K562 (cell line): ENCODE data around the gene RASAL3. TPM values are rescaled to one million over a fixed set of nuclear protein-coding genes. Genes with fewer than 3 reads are reported as not detected.

ENCODE experiments used
- HEY1 ChIP-seq: fragments of 250-450 bp; sonication (Bioruptor Pico); IDR thresholded peaks from 2 replicates; pipeline ENCODE4 v1.5.0; 2020; ENCODE audit warnings: mild to moderate bottlenecking, moderate library complexity, borderline replicate concordance
- HMGN3 ChIP-seq: IDR thresholded peaks from 2 replicates; pipeline ENCODE4 v1.6.1; 2011; ENCODE audit warnings: borderline replicate concordance, low read depth, mild to moderate bottlenecking, mixed read lengths, low read length; ENCODE audit not compliant: insufficient read length; ENCODE audit errors: extremely low read depth
- STAT5A ChIP-seq: IDR thresholded peaks from 2 replicates; pipeline ENCODE4 v1.6.1; 2012; ENCODE audit warnings: low read length, inconsistent platforms, borderline replicate concordance
- TAF15 ChIP-seq: fragments of 200-400 bp; formaldehyde crosslinking; IDR thresholded peaks from 2 replicates; pipeline ENCODE4 v1.6.1; 2017; ENCODE audit warnings: mild to moderate bottlenecking, low read depth, low read length, moderate library complexity
- ZNF311 ChIP-seq: fragments of 250-450 bp; sonication (Bioruptor Pico); IDR thresholded peaks from 2 replicates; pipeline ENCODE4 v1.4.0; 2020; ENCODE audit warnings: mild to moderate bottlenecking, moderate library complexity
- ZNF707 ChIP-seq: fragments of 250-450 bp; sonication (Bioruptor Pico); conservative IDR thresholded peaks from 2 replicates; pipeline ENCODE4 v1.8.0; 2022; ENCODE audit warnings: inconsistent platforms, mild to moderate bottlenecking, moderate library complexity
- polyA plus RNA-seq, 8 experiments: library from polyadenylated mRNA; depleted of rRNA in 4 of 8; stranded (reverse) in 5 of 8; unstranded in 3 of 8; fragments of >200 nt; fragmentation: Nextera tagmentation in 2 of 8; fragmentation: Illumina TruSeq in 1 of 8; extraction: Ambion mirVana in 2 of 8; extraction: Trizol in 1 of 8; gene quantifications; 2 replicates each; pipeline versions ENCODE4 v1.2.1 to v1.2.3, GENCODE V29; 2011 to 2014; ENCODE audit warnings: inconsistent platforms in 1 of 8, missing spikeins in 1 of 8
- total RNA-seq, 7 experiments: library from RNA; depleted of rRNA in 6 of 7; stranded (reverse); fragments of >200 nt in 6 of 7; fragmentation: Illumina TruSeq in 2 of 7; extraction: Trizol in 2 of 7; gene quantifications; 2 replicates each; pipeline versions ENCODE4 v1.2.1 to v1.2.3, GENCODE V29; 2011 to 2021; ENCODE audit warnings: low replicate concordance in 1 of 7
- TF ChIP-seq, protein P1 (sequence below): sonication (generic); formaldehyde crosslinking; IDR thresholded peaks from 2 replicates; pipeline ENCODE4 v1.8.0; 2022; ENCODE audit warnings: missing genetic modification reagents, mild to moderate bottlenecking, borderline replicate concordance
- TF ChIP-seq, protein P2 (sequence below), 3 experiments: fragments of 200-800 bp in 1 of 3; sonication (Bioruptor generic) in 1 of 3; sonication (generic) in 1 of 3; formaldehyde crosslinking in 1 of 3; IDR thresholded peaks; 2 replicates each; pipeline versions ENCODE4 v1.6.1 to v1.8.0; 2016 to 2022; ENCODE audit warnings: mild to moderate bottlenecking in 2 of 3, missing compliant biosample characterization in 2 of 3, missing genetic modification characterization in 2 of 3, missing genetic modification reagents in 1 of 3
- TF ChIP-seq, protein P3 (sequence below): fragments of 250-450 bp; sonication (Bioruptor Pico); IDR thresholded peaks from 2 replicates; pipeline ENCODE4 v1.5.0; 2021
- TF ChIP-seq, protein P4 (sequence below): fragments of 450-650 bp; IDR thresholded peaks from 2 replicates; pipeline ENCODE4 v1.6.1; 2016; ENCODE audit warnings: mild to moderate bottlenecking
- TF ChIP-seq, protein P5 (sequence below), 2 experiments: IDR thresholded peaks; 2 replicates each; pipeline ENCODE4 v1.6.1; 2011; ENCODE audit warnings: borderline replicate concordance in 1 of 2, control low read depth in 1 of 2, low read depth in 1 of 2, low read length in 1 of 2, mild to moderate bottlenecking in 1 of 2, mixed read lengths in 1 of 2, moderate library complexity in 1 of 2; ENCODE audit not compliant: insufficient read depth in 1 of 2, insufficient read length in 1 of 2, poor library complexity in 1 of 2, severe bottlenecking in 1 of 2; ENCODE audit errors: extremely low read depth in 1 of 2
- TF ChIP-seq, protein P6 (sequence below): fragments of 450-650 bp; IDR thresholded peaks from 2 replicates; pipeline ENCODE4 v1.6.1; 2018; ENCODE audit not compliant: partially characterized antibody
- TF ChIP-seq, protein P7 (sequence below): sonication (generic); formaldehyde crosslinking; IDR thresholded peaks from 2 replicates; pipeline ENCODE4 v1.9.0; 2022; ENCODE audit warnings: mild to moderate bottlenecking, missing genetic modification reagents

The RASAL3 gene
- total and polyA plus RNA-seq, 9 of the 15 experiments (the other 6 are each of a cell fraction or from before 2014, with no cell fraction given) = 0.07 to 0.44 TPM; not detected in 7

DNA sequence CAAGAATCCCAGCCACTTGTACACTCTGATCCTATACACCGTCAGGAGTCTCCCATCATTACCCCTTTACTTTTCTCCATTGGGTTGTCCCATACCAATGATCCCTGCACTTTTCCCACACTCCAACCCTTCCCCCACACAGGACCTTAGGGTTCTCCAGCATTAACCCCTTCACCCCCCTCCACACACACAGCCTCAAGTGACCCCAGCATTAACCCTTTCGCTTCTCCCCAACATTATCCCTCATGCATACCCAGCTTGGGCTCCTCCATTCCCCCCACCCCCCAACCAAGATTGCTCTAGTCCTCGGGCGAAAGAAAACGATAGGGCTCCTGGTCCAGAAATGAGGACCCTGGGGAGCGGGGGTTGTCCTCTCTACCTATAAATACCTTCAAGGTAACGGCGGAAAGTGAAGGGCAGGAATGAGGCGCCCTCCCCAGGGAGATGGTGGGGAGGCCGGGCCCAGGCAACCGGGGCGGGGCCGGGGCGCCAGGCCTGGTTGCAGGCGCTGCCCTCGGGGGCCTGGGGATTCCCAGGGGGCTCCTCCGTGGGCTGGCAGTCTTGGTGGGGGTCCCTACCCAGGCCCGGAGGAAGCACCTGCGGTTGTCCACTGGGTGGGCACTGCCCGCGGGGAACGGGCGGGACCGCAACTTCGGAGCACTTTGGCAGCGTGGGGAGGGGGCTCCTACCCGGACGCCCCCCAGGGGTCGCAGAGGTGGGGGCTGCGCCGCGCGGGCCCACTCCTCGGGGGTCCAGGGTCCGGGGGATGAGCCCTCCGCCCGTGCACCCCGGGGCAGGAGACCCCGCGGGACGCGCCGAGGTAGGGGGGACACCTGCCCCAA is 15.3 kb downstream of the RASAL3 start (continued):
- TF ChIP-seq, protein P1, sequence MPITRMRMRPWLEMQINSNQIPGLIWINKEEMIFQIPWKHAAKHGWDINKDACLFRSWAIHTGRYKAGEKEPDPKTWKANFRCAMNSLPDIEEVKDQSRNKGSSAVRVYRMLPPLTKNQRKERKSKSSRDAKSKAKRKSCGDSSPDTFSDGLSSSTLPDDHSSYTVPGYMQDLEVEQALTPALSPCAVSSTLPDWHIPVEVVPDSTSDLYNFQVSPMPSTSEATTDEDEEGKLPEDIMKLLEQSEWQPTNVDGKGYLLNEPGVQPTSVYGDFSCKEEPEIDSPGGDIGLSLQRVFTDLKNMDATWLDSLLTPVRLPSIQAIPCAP (CRISPR knock-in tag) = no peak
- TF ChIP-seq HMGN3 (peak; percentile 44), ZNF311 (no peak), TAF15 (no peak), STAT5A (no peak), HEY1 (CRISPR knock-in tag) (no peak), ZNF707 (CRISPR knock-in tag) (no peak)
- TF ChIP-seq, protein P2, sequence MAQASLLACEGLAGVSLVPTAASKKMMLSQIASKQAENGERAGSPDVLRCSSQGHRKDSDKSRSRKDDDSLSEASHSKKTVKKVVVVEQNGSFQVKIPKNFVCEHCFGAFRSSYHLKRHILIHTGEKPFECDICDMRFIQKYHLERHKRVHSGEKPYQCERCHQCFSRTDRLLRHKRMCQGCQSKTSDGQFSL (CRISPR knock-in tag; IDR thresholded peaks at IDR 0.05) = peak; percentile 39; the same call in 1 of the 2 replicates
- TF ChIP-seq, protein P2 (tag; IDR thresholded peaks at IDR 0.05) = no peak
- TF ChIP-seq, protein P3, sequence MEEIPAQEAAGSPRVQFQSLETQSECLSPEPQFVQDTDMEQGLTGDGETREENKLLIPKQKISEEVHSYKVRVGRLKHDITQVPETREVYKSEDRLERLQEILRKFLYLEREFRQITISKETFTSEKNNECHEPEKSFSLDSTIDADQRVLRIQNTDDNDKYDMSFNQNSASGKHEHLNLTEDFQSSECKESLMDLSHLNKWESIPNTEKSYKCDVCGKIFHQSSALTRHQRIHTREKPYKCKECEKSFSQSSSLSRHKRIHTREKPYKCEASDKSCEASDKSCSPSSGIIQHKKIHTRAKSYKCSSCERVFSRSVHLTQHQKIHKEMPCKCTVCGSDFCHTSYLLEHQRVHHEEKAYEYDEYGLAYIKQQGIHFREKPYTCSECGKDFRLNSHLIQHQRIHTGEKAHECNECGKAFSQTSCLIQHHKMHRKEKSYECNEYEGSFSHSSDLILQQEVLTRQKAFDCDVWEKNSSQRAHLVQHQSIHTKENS (CRISPR knock-in tag) = no peak
- TF ChIP-seq, protein P4, sequence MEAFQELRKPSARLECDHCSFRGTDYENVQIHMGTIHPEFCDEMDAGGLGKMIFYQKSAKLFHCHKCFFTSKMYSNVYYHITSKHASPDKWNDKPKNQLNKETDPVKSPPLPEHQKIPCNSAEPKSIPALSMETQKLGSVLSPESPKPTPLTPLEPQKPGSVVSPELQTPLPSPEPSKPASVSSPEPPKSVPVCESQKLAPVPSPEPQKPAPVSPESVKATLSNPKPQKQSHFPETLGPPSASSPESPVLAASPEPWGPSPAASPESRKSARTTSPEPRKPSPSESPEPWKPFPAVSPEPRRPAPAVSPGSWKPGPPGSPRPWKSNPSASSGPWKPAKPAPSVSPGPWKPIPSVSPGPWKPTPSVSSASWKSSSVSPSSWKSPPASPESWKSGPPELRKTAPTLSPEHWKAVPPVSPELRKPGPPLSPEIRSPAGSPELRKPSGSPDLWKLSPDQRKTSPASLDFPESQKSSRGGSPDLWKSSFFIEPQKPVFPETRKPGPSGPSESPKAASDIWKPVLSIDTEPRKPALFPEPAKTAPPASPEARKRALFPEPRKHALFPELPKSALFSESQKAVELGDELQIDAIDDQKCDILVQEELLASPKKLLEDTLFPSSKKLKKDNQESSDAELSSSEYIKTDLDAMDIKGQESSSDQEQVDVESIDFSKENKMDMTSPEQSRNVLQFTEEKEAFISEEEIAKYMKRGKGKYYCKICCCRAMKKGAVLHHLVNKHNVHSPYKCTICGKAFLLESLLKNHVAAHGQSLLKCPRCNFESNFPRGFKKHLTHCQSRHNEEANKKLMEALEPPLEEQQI = no peak
- TF ChIP-seq, protein P5, sequence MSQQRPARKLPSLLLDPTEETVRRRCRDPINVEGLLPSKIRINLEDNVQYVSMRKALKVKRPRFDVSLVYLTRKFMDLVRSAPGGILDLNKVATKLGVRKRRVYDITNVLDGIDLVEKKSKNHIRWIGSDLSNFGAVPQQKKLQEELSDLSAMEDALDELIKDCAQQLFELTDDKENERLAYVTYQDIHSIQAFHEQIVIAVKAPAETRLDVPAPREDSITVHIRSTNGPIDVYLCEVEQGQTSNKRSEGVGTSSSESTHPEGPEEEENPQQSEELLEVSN (IDR thresholded peaks at IDR 0.05; ENCODE audit: borderline replicate concordance in 1 of 2, extremely low read depth in 1 of 2, insufficient read depth in 1 of 2, insufficient read length in 1 of 2, low read depth in 1 of 2, low read length in 1 of 2, poor library complexity in 1 of 2, severe bottlenecking in 1 of 2) = no peak
- TF ChIP-seq, protein P6, sequence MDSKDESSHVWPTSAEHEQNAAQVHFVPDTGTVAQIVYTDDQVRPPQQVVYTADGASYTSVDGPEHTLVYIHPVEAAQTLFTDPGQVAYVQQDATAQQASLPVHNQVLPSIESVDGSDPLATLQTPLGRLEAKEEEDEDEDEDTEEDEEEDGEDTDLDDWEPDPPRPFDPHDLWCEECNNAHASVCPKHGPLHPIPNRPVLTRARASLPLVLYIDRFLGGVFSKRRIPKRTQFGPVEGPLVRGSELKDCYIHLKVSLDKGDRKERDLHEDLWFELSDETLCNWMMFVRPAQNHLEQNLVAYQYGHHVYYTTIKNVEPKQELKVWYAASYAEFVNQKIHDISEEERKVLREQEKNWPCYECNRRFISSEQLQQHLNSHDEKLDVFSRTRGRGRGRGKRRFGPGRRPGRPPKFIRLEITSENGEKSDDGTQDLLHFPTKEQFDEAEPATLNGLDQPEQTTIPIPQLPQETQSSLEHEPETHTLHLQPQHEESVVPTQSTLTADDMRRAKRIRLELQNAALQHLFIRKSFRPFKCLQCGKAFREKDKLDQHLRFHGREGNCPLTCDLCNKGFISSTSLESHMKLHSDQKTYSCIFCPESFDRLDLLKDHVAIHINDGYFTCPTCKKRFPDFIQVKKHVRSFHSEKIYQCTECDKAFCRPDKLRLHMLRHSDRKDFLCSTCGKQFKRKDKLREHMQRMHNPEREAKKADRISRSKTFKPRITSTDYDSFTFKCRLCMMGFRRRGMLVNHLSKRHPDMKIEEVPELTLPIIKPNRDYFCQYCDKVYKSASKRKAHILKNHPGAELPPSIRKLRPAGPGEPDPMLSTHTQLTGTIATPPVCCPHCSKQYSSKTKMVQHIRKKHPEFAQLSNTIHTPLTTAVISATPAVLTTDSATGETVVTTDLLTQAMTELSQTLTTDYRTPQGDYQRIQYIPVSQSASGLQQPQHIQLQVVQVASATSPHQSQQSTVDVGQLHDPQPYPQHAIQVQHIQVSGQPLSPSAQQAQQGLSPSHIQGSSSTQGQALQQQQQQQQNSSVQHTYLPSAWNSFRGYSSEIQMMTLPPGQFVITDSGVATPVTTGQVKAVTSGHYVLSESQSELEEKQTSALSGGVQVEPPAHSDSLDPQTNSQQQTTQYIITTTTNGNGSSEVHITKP = peak; percentile 84
- TF ChIP-seq, protein P7, sequence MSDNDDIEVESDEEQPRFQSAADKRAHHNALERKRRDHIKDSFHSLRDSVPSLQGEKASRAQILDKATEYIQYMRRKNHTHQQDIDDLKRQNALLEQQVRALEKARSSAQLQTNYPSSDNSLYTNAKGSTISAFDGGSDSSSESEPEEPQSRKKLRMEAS (CRISPR knock-in tag) = no peak
